Thyroid gland (tissue), 4 donors: Measurements from ENCODE around the gene CACNB4. TPM values are rescaled to one million over a fixed set of nuclear protein-coding genes. Genes with fewer than 3 reads are reported as not detected.

Experiments used
- DNase-seq, 2 donors: peaks; one replicate each; pipeline ENCODE4 v3.0.0-alpha.2; 2019
- H3K27ac ChIP-seq, 3 donors: fragments of 200-600 bp; sonication (generic); 1 replicate in 2 of 3; 2 replicates in 1 of 3; pipeline ENCODE4 v1.5.1; 2016 to 2019; ENCODE audit warnings: mild to moderate bottlenecking in 1 of 3, moderate library complexity in 1 of 3
- H3K27me3 ChIP-seq: fragments of 200-600 bp; sonication (generic); one replicate; pipeline ENCODE4 v1.5.1; 2019
- H3K36me3 ChIP-seq, 2 donors: fragments of 200-600 bp; sonication (generic); one replicate each; pipeline ENCODE4 v1.5.1; 2016 to 2019
- H3K4me1 ChIP-seq, 2 donors: fragments of 200-600 bp; sonication (generic); one replicate each; pipeline ENCODE4 v1.5.1; 2017 to 2019
- H3K4me3 ChIP-seq, 3 donors: fragments of 200-600 bp; sonication (generic); replicated peaks in 1 of 3; 1 replicate in 2 of 3; 2 replicates in 1 of 3; pipeline ENCODE4 v1.5.1; 2016; ENCODE audit warnings: mild to moderate bottlenecking in 1 of 3
- H3K9me3 ChIP-seq: fragments of 200-600 bp; sonication (generic); one replicate; pipeline ENCODE4 v1.5.1; 2017
- CTCF ChIP-seq, 6 experiments: fragments of 200-600 bp in 3 of 6; fragments of 450-650 bp in 3 of 6; sonication (generic) in 3 of 6; IDR thresholded peaks; one replicate each; pipeline ENCODE4 v1.5.1; 2016 to 2019; ENCODE audit warnings: antibody characterized with exemption in 6 of 6, mild to moderate bottlenecking in 2 of 6, inconsistent platforms in 1 of 6, moderate library complexity in 1 of 6
- POLR2A ChIP-seq, 2 donors: fragments of 450-650 bp; IDR thresholded peaks; one replicate each; pipeline ENCODE4 v1.6.1; 2017; ENCODE audit warnings: antibody characterized with exemption in 2 of 2, mild to moderate bottlenecking in 2 of 2, moderate library complexity in 1 of 2
- WGBS, 2 donors: methylation state at CpG; one replicate each; pipeline ENCODE4 v1.1.5; 2017; 5-methylcytosine and 5-hydroxymethylcytosine counted together
- intact Hi-C: fragments of 100-400 bp; cut with DNase I; formaldehyde crosslinking; loops from one replicate; pipeline ENCODE4 v1.15.1; 2023
- small RNA-seq: library from RNA; depleted of rRNA; stranded (forward); fragments of <200 nt; gene quantifications from one replicate; pipeline ENCODE3, GENCODE V24; 2016
- total RNA-seq, 4 donors: library from RNA; depleted of rRNA; stranded (reverse); fragments of >200 nt; gene quantifications; one replicate each; pipeline ENCODE4 v1.2.3, GENCODE V29; 2016

The CACNB4 gene
- total RNA-seq, 4 donors from 2014 or later: 3.0 to 3.6 (median 3.2) TPM

- Histone ChIP-seq H3K27ac (no peak overlapping the region), H3K9me3 (no peaks in the 10 kb centered on the region), H3K27me3 (no peaks in the 10 kb centered on the region), H3K4me1 (no peaks in the 10 kb centered on the region), H3K4me3 (no peak overlapping the region), H3K36me3 (peaks cover 0 to 3% of the 10 kb centered on the region in 2 donors)
- no peak for DNase-seq
- TF ChIP-seq POLR2A (IDR thresholded peaks at IDR 0.05) (no peak), CTCF (IDR thresholded peaks at IDR 0.05) (no peak)
- intact Hi-C loops: no loop called here
- WGBS, 2 donors: 83 to 84% methylated on average over 1 of the region's 1 CpG
Observed at GRCh38 chr2:151786483-151786882, 312.4 kb downstream of the CACNB4 start.

GRCh38 chr2:151786077-151786476 lies 312.8 kb downstream of the CACNB4 start:
- peaks cover 0 to 3% of the 10 kb centered on the region in 2 donors for H3K36me3 ChIP-seq
- H3K9me3 ChIP-seq: no peaks in the 10 kb centered on the region
- no peak overlapping the region for H3K4me3 ChIP-seq
- no peaks in the 10 kb centered on the region for H3K27me3 ChIP-seq
- WGBS, 2 donors: 94 to 98% methylated on average over 5 of the region's 5 CpGs
- no peak for DNase-seq
- no peak overlapping the region for H3K27ac ChIP-seq
- H3K4me1 ChIP-seq: no peaks in the 10 kb centered on the region
- intact Hi-C loops: no loop called here
- TF ChIP-seq POLR2A (IDR thresholded peaks at IDR 0.05) (no peak), CTCF (IDR thresholded peaks at IDR 0.05) (no peak)

GRCh38 chr2:151783133-151783520 lies 315.7 kb downstream of the CACNB4 start:
- intact Hi-C loops: no loop called here
- no peaks in the 10 kb centered on the region for H3K4me1 ChIP-seq
- H3K36me3 ChIP-seq: peaks cover 0 to 3% of the 10 kb centered on the region in 2 donors
- H3K4me3 ChIP-seq: no peak overlapping the region
- no peaks in the 10 kb centered on the region for H3K27me3 ChIP-seq
- 99 to 100% methylated on average over 2 of the region's 2 CpGs for WGBS, 2 donors
- DNase-seq: no peak
- TF ChIP-seq POLR2A (IDR thresholded peaks at IDR 0.05) (no peak), CTCF (IDR thresholded peaks at IDR 0.05) (no peak)
- no peaks in the 10 kb centered on the region for H3K9me3 ChIP-seq
- H3K27ac ChIP-seq: no peak overlapping the region

Small RNA genes lying within 50 kb of the gene (small RNA-seq; reads per million reads assigned to genes)
- not detected for gene RPL30P2

Other genes starting within 250 kb of the CACNB4 start
- 10 to 100 TPM; 62.1 to 70.6 (median 63.4) TPM for gene STAM2, start 76.7 kb upstream of the CACNB4 start, total RNA-seq
- gene FMNL2, start 236.1 kb upstream of the CACNB4 start, total RNA-seq: 10 to 100 TPM; 37.7 to 60.9 (median 52.1) TPM